OCI-LY7 (cell line): ENCODE results near the gene TMBIM1. TPM values are rescaled to one million over a fixed set of nuclear protein-coding genes. Genes with fewer than 3 reads are reported as not detected.

Source experiments
- BruUV-seq: library from RNA; stranded (reverse); fragments of 400-500 nt; replicated peaks from 2 replicates; lab custom pipeline; 2021; lab: Mats Ljungman, UMichigan
- CTCF ChIA-PET: fragments of 300-600 bp; sonication (Branson Sonifier 250); formaldehyde crosslinking; loops from one replicate; lab custom pipeline; 2022; ENCODE audit warnings: antibody characterized with exemption; ENCODE audit not compliant: unreplicated experiment; lab: Charles Lee
- POLR2A ChIA-PET: fragments of 300-600 bp; sonication (Branson Sonifier 250); formaldehyde crosslinking; loops from one replicate; lab custom pipeline; 2022; ENCODE audit warnings: antibody characterized with exemption; lab: Charles Lee
- DNase-seq: peaks from one replicate; pipeline ENCODE4 v3.0.0-alpha.2; 2015; ENCODE audit warnings: low spot score
- H2AFZ ChIP-seq: fragments of 200-600 bp; sonication (generic), shearing (Covaris generic); 2 replicates; pipeline ENCODE4 v1.6.1; 2014; ENCODE audit warnings: mild to moderate bottlenecking, antibody characterized with exemption, low read length, moderate library complexity
- H3K27ac ChIP-seq: fragments of 200-600 bp; sonication (generic); 2 replicates; pipeline ENCODE4 v1.5.1; 2014; ENCODE audit warnings: mixed run types, low read depth, mild to moderate bottlenecking, moderate library complexity, low read length, inconsistent platforms; ENCODE audit not compliant: poor library complexity, severe bottlenecking
- H3K36me3 ChIP-seq: fragments of 200-600 bp; sonication (generic); 2 replicates; pipeline ENCODE4 v1.6.1; 2014; ENCODE audit warnings: mild to moderate bottlenecking, antibody characterized with exemption, low read length, moderate library complexity, mixed read lengths; ENCODE audit not compliant: insufficient read depth
- H3K4me1 ChIP-seq: fragments of 200-600 bp; sonication (generic); 2 replicates; pipeline ENCODE4 v1.5.1; 2014; ENCODE audit warnings: mild to moderate bottlenecking, low read length; ENCODE audit not compliant: insufficient read depth, poor library complexity, severe bottlenecking
- H3K4me2 ChIP-seq: fragments of 200-600 bp; sonication (generic); 2 replicates; pipeline ENCODE4 v1.6.1; 2014; ENCODE audit warnings: mild to moderate bottlenecking, low read length
- H3K4me3 ChIP-seq: fragments of 200-600 bp; sonication (generic); 2 replicates; pipeline ENCODE4 v1.5.1; 2014; ENCODE audit warnings: mild to moderate bottlenecking, low read depth, low read length; ENCODE audit not compliant: poor library complexity, severe bottlenecking
- H3K79me2 ChIP-seq: fragments of 200-600 bp; sonication (generic); 2 replicates; pipeline ENCODE4 v1.6.1; 2016; ENCODE audit warnings: low read depth, mild to moderate bottlenecking, low read length, moderate library complexity, mixed read lengths; ENCODE audit not compliant: insufficient read depth
- H3K9me2 ChIP-seq: fragments of 200-600 bp; sonication (generic); 2 replicates; pipeline ENCODE4 v1.6.1; 2016; ENCODE audit warnings: mild to moderate bottlenecking, low read length, mixed read lengths; ENCODE audit not compliant: insufficient read depth
- H3K9me3 ChIP-seq: fragments of 200-600 bp; sonication (generic); 2 replicates; pipeline ENCODE4 v1.6.1; 2014; ENCODE audit warnings: mild to moderate bottlenecking, mixed run types, low read length, mixed read lengths
- H4K20me1 ChIP-seq: fragments of 200-600 bp; sonication (generic); 2 replicates; pipeline ENCODE4 v1.6.1; 2014; ENCODE audit warnings: mild to moderate bottlenecking, antibody characterized with exemption, low read length, moderate library complexity, mixed read lengths; ENCODE audit not compliant: insufficient read depth
- CTCF ChIP-seq: fragments of 200-600 bp; sonication (generic); conservative IDR thresholded peaks from 2 replicates; pipeline ENCODE4 v1.5.1; 2014; ENCODE audit warnings: mild to moderate bottlenecking, antibody characterized with exemption, low read length, moderate library complexity, mixed read lengths
- EZH2phosphoT487 ChIP-seq: fragments of 200-600 bp; sonication (generic); IDR thresholded peaks from 2 replicates; pipeline ENCODE4 v1.6.1; 2018; ENCODE audit warnings: low read depth, borderline replicate concordance, mild to moderate bottlenecking, mixed run types, antibody characterized with exemption, low read length, moderate library complexity, mixed read lengths
- intact Hi-C: fragments of 100-400 bp; cut with micrococcal nuclease; formaldehyde crosslinking; loops from one replicate; pipeline ENCODE4 v1.10.0; 2022; ENCODE audit not compliant: unreplicated experiment
- total RNA-seq, 2 experiments: library from RNA; depleted of rRNA in 1 of 2; stranded (reverse); fragments of >200 nt in 1 of 2; shearing (Covaris generic) in 1 of 2; gene quantifications; 2 replicates each; pipeline ENCODE4 v1.2.3, GENCODE V29; 2014 to 2022

The TMBIM1 gene
- total RNA-seq, 2 experiments from 2014 or later: 27.6 to 30.3 TPM

- POLR2A ChIA-PET: interaction anchor here (0.8 to 2.2 kb wide), 2 partner anchors 8 to 10 kb away, joined by 4 to 10 read pairs; no protein-coding TSS in a partner anchor
- no peaks in the 10 kb centered on the region for H3K36me3 ChIP-seq
- H4K20me1 ChIP-seq: no peaks in the 10 kb centered on the region
- H3K79me2 ChIP-seq: peaks cover 24% of the 10 kb centered on the region; the same call in 1 of the 2 replicates
- no peak for DNase-seq
- no TSS peak for BruUV-seq
- peaks cover 90% of the 10 kb centered on the region for H3K4me1 ChIP-seq
- H3K4me3 ChIP-seq: peak overlapping the region; percentile 43
- CTCF ChIA-PET: interaction anchor here (0.6 kb wide), 1 partner anchor 24 kb away, joined by 3 read pairs; no protein-coding TSS in a partner anchor
- intact Hi-C loops: no loop called here
- H3K9me3 ChIP-seq: no peaks in the 10 kb centered on the region
- peak overlapping the region; percentile 62 for H3K27ac ChIP-seq
- H2AFZ ChIP-seq: peak overlapping the region; percentile 7; the same call in 1 of the 2 replicates
- peak overlapping the region; percentile 67 for H3K4me2 ChIP-seq
- TF ChIP-seq CTCF (no peak), EZH2phosphoT487 (no peak)
- no peaks in the 10 kb centered on the region for H3K9me2 ChIP-seq
Measured at GRCh38 chr2:218325566-218326160, 33.4 kb upstream of the TMBIM1 start.

- H3K4me1 ChIP-seq: peaks cover 82% of the 10 kb centered on the region
- H4K20me1 ChIP-seq: no peaks in the 10 kb centered on the region
- H3K4me2 ChIP-seq: peak overlapping the region; percentile 81
- H3K79me2 ChIP-seq: peaks cover 24% of the 10 kb centered on the region; the same call in 1 of the 2 replicates
- no peak overlapping the region for H2AFZ ChIP-seq
- no peak for DNase-seq
- ChIA-PET POLR2A (interaction anchor here (0.6 to 4.2 kb wide), 8 partner anchors 10 to 327 kb away, joined by 3 to 28 read pairs (median 4); no protein-coding TSS in a partner anchor), CTCF (interaction anchor here (1.2 kb wide), 1 partner anchor 37 kb away, joined by 3 read pairs; no protein-coding TSS in a partner anchor)
- H3K27ac ChIP-seq: peak overlapping the region; percentile 59
- TF ChIP-seq EZH2phosphoT487: no peak
- no peak for TF ChIP-seq CTCF
- BruUV-seq: TSS peak; percentile 46
- no peaks in the 10 kb centered on the region for H3K36me3 ChIP-seq
- H3K4me3 ChIP-seq: peak overlapping the region; percentile 76
- H3K9me2 ChIP-seq: no peaks in the 10 kb centered on the region
- no peaks in the 10 kb centered on the region for H3K9me3 ChIP-seq
- intact Hi-C loops: no loop called here
Measured at GRCh38 chr2:218323526-218324472, 31.5 kb upstream of the TMBIM1 start.
